Calu3 (cell line): Measurements from ENCODE around the gene MRPS2. TPM values are rescaled to one million over a fixed set of nuclear protein-coding genes. Genes with fewer than 3 reads are reported as not detected.
A peak's percentile ranks its signal among the peaks of the same experiment; 100 is the strongest.

ENCODE experiments used
- BruUV-seq: library from RNA; stranded (reverse); fragments of 400-500 nt; replicated peaks from 2 replicates; lab custom pipeline; 2021; lab: Mats Ljungman, UMichigan
- CTCF ChIA-PET: fragments of 300-600 bp; sonication (Branson Sonifier 250); formaldehyde crosslinking; loops from one replicate; lab custom pipeline; 2022; ENCODE audit warnings: antibody characterized with exemption; lab: Charles Lee
- DNase-seq: peaks from one replicate; pipeline ENCODE4 v3.0.0; 2022
- H3K27ac Mint-ChIP-seq: one replicate; pipeline ENCODE4 v1.8.0; 2022; ENCODE audit warnings: mixed read lengths; ENCODE audit not compliant: unreplicated experiment
- H3K27me3 Mint-ChIP-seq: one replicate; pipeline ENCODE4 v1.8.0; 2022; ENCODE audit warnings: mixed read lengths; ENCODE audit not compliant: unreplicated experiment
- H3K36me3 Mint-ChIP-seq: one replicate; pipeline ENCODE4 v1.8.0; 2022; ENCODE audit warnings: mild to moderate bottlenecking, moderate library complexity, mixed read lengths; ENCODE audit not compliant: insufficient read depth, unreplicated experiment
- H3K4me1 Mint-ChIP-seq: one replicate; pipeline ENCODE4 v1.8.0; 2022; ENCODE audit warnings: mild to moderate bottlenecking, low read depth, mixed read lengths; ENCODE audit not compliant: unreplicated experiment
- H3K4me3 Mint-ChIP-seq: one replicate; pipeline ENCODE4 v1.8.0; 2022; ENCODE audit warnings: mild to moderate bottlenecking, low read depth, moderate library complexity, mixed read lengths; ENCODE audit not compliant: unreplicated experiment
- H3K9me3 Mint-ChIP-seq: one replicate; pipeline ENCODE4 v1.8.0; 2022; ENCODE audit warnings: low read depth, mixed read lengths; ENCODE audit not compliant: unreplicated experiment
- CTCF ChIP-seq: fragments of 200-600 bp; IDR thresholded peaks from one replicate; pipeline ENCODE4 v1.8.0; 2022; ENCODE audit warnings: antibody characterized with exemption; ENCODE audit not compliant: unreplicated experiment
- intact Hi-C: fragments of 100-400 bp; cut with micrococcal nuclease; formaldehyde crosslinking; loops from one replicate; pipeline ENCODE4 v1.10.0; 2022; ENCODE audit not compliant: unreplicated experiment
- total RNA-seq: library from RNA; stranded (reverse); gene quantifications from 2 replicates; pipeline ENCODE4 v1.2.3, GENCODE V29; 2022

The MRPS2 gene
- total RNA-seq, 1 experiment from 2014 or later: 31.9 TPM

GRCh38 chr9:135494791-135495559 is 5.5 kb upstream of the MRPS2 start:
- H3K4me1 Mint-ChIP-seq: no peaks in the 10 kb centered on the region
- intact Hi-C loops: no loop called here
- no peaks in the 10 kb centered on the region for H3K27me3 Mint-ChIP-seq
- TF ChIP-seq CTCF: no peak
- DNase-seq: no peak
- no peak overlapping the region for H3K4me3 Mint-ChIP-seq
- no peaks in the 10 kb centered on the region for H3K9me3 Mint-ChIP-seq
- H3K36me3 Mint-ChIP-seq: peaks cover 8% of the 10 kb centered on the region
- BruUV-seq: no TSS peak
- CTCF ChIA-PET: no interaction called here
- H3K27ac Mint-ChIP-seq: no peak overlapping the region

GRCh38 chr9:135498381-135499126 is 1.9 kb upstream of the MRPS2 start:
- no TSS peak for BruUV-seq
- H3K27ac Mint-ChIP-seq: no peak overlapping the region

GRCh38 chr9:135499326-135500070 is 984 bp upstream of the MRPS2 start:
- H3K4me3 Mint-ChIP-seq: peak overlapping the region; percentile 87
- peaks cover 37% of the 10 kb centered on the region for H3K36me3 Mint-ChIP-seq
- TF ChIP-seq CTCF: no peak
- intact Hi-C loops: no loop called here
- H3K4me1 Mint-ChIP-seq: no peaks in the 10 kb centered on the region
- H3K27ac Mint-ChIP-seq: peak overlapping the region; percentile 44
- H3K9me3 Mint-ChIP-seq: no peaks in the 10 kb centered on the region
- peak; percentile 84 for DNase-seq
- CTCF ChIA-PET: no interaction called here
- H3K27me3 Mint-ChIP-seq: no peaks in the 10 kb centered on the region
- no TSS peak for BruUV-seq

More at GRCh38 chr9:135498381-135499126, 1.9 kb upstream of the MRPS2 start:
- CTCF ChIA-PET: no interaction called here
- no peak for TF ChIP-seq CTCF
- intact Hi-C loops: no loop called here
- H3K9me3 Mint-ChIP-seq: no peaks in the 10 kb centered on the region
- peaks cover 36% of the 10 kb centered on the region for H3K36me3 Mint-ChIP-seq
- H3K27me3 Mint-ChIP-seq: no peaks in the 10 kb centered on the region
- H3K4me1 Mint-ChIP-seq: no peaks in the 10 kb centered on the region
- DNase-seq: no peak
- H3K4me3 Mint-ChIP-seq: no peak overlapping the region

GRCh38 chr9:135500071-135500524 is 384 bp upstream of the MRPS2 start:
- Mint-ChIP-seq H3K27me3 (no peaks in the 10 kb centered on the region), H3K4me3 (peak overlapping the region; percentile 87), H3K4me1 (no peaks in the 10 kb centered on the region), H3K27ac (peak overlapping the region; percentile 74), H3K9me3 (no peaks in the 10 kb centered on the region), H3K36me3 (peaks cover 43% of the 10 kb centered on the region)
- no peak for TF ChIP-seq CTCF
- no TSS peak for BruUV-seq
- no peak for DNase-seq
- intact Hi-C loops: no loop called here
- CTCF ChIA-PET: no interaction called here
